Pons (tissue), 1 donor: ENCODE measurements around the gene EGLN1.
"Not testable (repeated sequence)": the region's sequence is repeated elsewhere in the genome, so short reads cannot be mapped to it uniquely, and the experiment has no call there.

Experiments used
- DNase-seq: peaks from one replicate; pipeline ENCODE4 v3.0.0-alpha.2; 2016; ENCODE audit warnings: low spot score

EGLN1 gene

GRCh38 chr1:231359113-231359512, 63.0 kb downstream of the EGLN1 start:
- no peak for DNase-seq

DNA sequence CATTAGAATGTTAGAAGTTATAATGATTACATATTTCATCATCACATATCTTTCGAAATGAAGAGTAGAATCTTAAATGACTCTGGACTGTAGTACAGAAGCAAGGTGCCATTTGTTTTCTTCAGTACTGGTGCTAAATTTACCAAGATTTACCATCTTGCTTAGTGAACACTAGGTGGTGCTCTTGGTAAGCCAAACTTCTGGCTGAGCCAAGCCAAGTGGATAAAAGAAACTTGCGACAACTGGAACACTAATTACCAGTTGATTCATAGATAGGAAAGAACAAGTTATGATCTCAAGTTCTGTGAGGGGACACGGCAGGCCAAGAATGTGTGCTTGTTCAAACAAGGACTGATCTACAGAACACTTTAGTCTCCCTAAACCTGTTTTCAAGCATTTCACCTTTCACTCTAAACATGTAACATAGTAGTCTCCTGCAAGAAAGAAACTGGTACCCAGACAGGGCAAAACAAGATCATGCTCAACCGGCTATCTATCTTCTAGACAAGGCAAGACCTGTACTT, 64.2 kb downstream of the EGLN1 start:
- peak; percentile 73 for DNase-seq

- no peak for DNase-seq
Measured at GRCh38 chr1:231357187-231357772, 64.8 kb downstream of the EGLN1 start.

- DNase-seq, result no peak
Measured at GRCh38 chr1:231355171-231355570, 66.9 kb downstream of the EGLN1 start.

DNA sequence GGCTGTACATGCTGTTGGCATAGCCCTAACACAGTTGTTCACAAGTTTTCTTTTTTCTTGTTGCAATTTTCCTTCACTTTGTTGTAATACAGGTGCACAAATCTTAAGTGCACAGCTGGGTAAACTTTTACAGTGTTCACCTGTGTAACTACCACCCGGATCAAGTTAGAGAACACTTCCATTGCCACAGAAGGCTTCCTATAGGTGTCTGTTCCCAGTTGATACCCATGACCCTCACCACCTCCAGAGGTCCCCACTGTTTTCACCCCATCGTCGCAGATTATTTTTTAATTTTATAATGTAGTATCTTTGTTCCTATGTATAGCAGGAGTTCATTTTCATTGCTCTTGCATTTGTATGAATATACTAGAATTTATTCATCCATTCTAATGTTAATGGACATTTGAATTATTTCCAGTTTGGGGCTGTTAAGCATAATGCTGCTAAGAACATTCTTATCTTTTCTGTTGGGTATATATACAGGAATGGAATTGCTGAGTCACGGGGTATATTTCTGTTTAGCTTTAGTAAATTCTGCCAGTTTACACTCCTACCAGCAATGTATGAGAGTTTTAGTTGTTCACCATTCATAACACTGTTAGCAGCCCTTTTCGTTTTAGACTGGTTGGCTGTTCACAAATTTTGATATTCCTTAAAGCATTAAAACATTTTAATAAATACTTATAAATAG, 67.6 kb downstream of the EGLN1 start:
- no peak for DNase-seq

- DNase-seq, result no peak
Measured at GRCh38 chr1:231353086-231353485, 69.0 kb downstream of the EGLN1 start.

DNA sequence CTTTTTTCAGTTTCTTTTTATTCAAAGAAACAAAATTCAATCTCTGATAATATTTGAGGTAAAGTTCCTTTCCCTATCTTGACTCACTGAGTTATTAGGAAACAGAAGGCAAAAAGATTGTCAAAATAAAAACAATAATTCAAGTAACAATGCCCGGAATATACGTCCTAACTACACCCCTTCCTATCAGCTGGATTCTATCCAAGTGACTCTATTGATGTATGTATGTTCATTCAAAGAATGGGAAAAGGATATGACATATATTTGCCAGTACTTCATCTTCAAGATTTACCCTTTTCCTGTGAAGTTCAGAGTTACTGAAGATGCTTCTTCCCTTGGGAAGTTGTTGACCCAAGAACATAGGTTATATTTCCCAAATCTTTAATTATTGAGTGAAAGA, 70.3 kb downstream of the EGLN1 start:
- no peak for DNase-seq

- not testable (repeated sequence) for DNase-seq
Measured at GRCh38 chr1:231348856-231349255, 73.2 kb downstream of the EGLN1 start.

- DNase-seq, result no peak
Measured at GRCh38 chr1:231348442-231348841, 73.6 kb downstream of the EGLN1 start.

DNA sequence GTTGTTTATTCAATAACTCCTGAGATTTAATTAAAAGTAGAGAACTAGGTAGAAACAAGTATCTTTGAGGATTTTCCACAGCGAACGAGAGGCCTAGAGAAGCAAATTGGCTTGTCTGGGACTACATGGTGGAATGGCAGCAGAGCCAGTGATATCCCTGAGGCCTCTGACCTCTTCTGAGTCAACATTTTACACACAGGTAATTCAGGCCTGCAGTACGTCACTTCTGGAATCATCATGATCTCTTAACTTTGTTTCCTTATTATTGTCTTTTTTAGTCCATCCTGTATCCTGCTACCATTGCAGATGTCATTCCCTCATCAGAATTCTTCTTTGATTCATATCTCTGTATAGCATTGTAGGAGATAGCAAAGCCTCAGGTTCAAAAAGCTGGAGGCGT, 74.1 kb downstream of the EGLN1 start:
- DNase-seq, result no peak

GRCh38 chr1:231340328-231341013, 81.6 kb downstream of the EGLN1 start:
- DNase-seq, result no peak

DNA sequence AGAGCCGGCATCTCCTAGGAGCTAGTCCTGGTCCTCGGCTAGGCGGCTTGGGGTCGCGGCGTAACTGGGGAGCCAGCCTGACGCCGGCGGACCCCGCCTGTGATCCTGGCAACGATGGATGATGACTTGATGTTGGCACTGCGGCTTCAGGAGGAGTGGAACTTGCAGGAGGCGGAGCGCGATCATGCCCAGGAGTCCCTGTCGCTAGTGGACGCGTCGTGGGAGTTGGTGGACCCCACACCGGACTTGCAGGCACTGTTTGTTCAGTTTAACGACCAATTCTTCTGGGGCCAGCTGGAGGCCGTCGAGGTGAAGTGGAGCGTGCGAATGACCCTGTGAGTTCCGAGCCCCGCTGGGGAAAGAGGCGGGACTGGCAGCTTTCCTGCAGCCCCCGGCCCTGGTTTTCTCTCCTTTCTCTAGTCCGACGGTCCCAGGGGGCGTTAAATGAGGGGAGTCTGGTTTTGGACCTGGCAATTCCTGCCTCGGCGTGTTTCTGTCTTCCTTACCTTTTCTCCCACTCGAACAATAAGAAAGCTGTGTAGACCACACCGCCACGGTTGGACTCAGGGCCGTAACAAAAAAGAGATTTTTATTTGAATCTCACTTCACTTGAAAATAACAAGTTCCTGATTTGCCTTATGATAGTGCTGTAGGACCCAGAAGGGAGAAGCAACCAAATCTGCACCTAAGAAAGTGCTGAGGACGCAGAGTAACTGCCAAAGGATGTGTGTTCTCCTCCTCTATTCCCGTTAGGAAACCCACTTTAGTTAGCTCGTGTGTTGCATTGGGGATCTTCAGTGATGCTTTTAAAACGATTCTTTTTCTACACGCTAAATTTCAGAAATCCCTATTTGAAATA, 83.6 kb downstream of the EGLN1 start, which contains the start of gene SPRTN:
TSS of gene SPRTN (plus strand) at position 24 of the 859 bp plus-strand sequence. CDS start at position 115, 91 bp downstream.
- DNase-seq, result no peak

GRCh38 chr1:231337472-231338269, 84.4 kb downstream of the EGLN1 start, which contains the start of gene EXOC8:
TSS of gene EXOC8 (minus strand) at chr1:231337852. CDS start at chr1:231337745, 107 bp downstream.
- DNase-seq, result peak; percentile 99

GRCh38 chr1:231337043-231337471, 85.0 kb downstream of the EGLN1 start:
- no peak for DNase-seq

- no peak for DNase-seq
Measured at GRCh38 chr1:231335663-231336602, 86.2 kb downstream of the EGLN1 start.

- no peak for DNase-seq
Measured at GRCh38 chr1:231334952-231335351, 87.1 kb downstream of the EGLN1 start.

DNA sequence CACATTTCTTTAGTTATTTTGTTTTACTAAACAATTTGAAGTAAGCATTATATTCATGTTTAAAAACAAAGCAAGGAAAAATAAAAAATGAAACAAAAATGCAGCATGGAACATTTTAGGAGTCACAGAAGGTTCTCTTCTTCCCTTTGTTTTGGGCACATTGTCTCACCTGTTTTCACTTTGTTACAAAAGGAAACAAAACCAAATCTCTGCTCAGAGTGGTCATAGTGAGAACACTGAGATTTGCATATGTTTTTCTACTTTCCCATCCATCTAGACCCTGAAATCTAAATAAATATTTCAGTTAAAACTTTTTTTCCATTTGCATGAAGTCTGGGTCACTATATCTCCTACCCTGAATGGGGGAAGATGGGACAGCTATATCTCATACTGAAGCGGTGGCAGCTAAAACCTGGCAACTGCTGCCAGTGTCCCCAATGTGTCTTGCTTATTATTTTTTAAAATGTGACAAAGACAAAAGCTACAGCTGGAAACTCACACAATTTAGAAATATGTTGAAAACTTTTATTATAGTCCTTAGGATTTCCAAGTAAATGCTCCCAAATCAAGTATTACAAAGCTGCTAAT, 87.9 kb downstream of the EGLN1 start:
- no peak for DNase-seq

GRCh38 chr1:231332761-231333160, 89.3 kb downstream of the EGLN1 start:
- DNase-seq, result no peak

GRCh38 chr1:231329483-231329882, 92.6 kb downstream of the EGLN1 start:
- no peak for DNase-seq
